AG04450 (cell line): Measurements from ENCODE around the gene BRD9. TPM values are rescaled to one million over a fixed set of nuclear protein-coding genes. Genes with fewer than 3 reads are reported as not detected.

Experiments
- CTCF ChIA-PET: fragments of 300-600, 350-600 bp; formaldehyde crosslinking; extraction: SDS; loops from one replicate; lab custom pipeline; 2022; ENCODE audit warnings: antibody characterized with exemption, inconsistent platforms; lab: Charles Lee
- POLR2A ChIA-PET: fragments of 350-600 bp; formaldehyde crosslinking; extraction: SDS; loops from one replicate; lab custom pipeline; 2021; ENCODE audit warnings: antibody characterized with exemption, inconsistent platforms; lab: Yijun Ruan, JAX
- DNase-seq: peaks from one replicate; pipeline ENCODE4 v3.0.0-alpha.2; 2011; ENCODE audit warnings: low read depth, low spot score
- H3K27ac ChIP-seq: one replicate; pipeline ENCODE4 v1.5.1; 2012; ENCODE audit warnings: low read depth, low read length, control low read depth
- H3K27me3 ChIP-seq: one replicate; pipeline ENCODE4 v1.6.0; 2012; ENCODE audit warnings: low read length; ENCODE audit not compliant: control insufficient read depth, insufficient read depth
- H3K4me3 ChIP-seq: 2 replicates; pipeline ENCODE4 v1.5.1; 2011; ENCODE audit warnings: mild to moderate bottlenecking, low read depth, low read length, control low read depth
- H3K9me3 ChIP-seq: 2 replicates; pipeline ENCODE4 v1.5.1; 2012; ENCODE audit warnings: low read length; ENCODE audit not compliant: control insufficient read depth, insufficient read depth
- polyA plus RNA-seq: library from polyadenylated mRNA; depleted of rRNA; stranded (reverse); fragments of >200 nt; gene quantifications from 2 replicates; pipeline ENCODE4 v1.2.3, GENCODE V29; 2011
- TF ChIP-seq, protein P1 (sequence below): IDR thresholded peaks from 2 replicates; pipeline ENCODE4 v1.5.1; 2011; ENCODE audit warnings: low read depth, low read length, control low read depth, inconsistent platforms

The BRD9 gene
- polyA plus RNA-seq, 1 experiment = 10.6 TPM

DNA sequence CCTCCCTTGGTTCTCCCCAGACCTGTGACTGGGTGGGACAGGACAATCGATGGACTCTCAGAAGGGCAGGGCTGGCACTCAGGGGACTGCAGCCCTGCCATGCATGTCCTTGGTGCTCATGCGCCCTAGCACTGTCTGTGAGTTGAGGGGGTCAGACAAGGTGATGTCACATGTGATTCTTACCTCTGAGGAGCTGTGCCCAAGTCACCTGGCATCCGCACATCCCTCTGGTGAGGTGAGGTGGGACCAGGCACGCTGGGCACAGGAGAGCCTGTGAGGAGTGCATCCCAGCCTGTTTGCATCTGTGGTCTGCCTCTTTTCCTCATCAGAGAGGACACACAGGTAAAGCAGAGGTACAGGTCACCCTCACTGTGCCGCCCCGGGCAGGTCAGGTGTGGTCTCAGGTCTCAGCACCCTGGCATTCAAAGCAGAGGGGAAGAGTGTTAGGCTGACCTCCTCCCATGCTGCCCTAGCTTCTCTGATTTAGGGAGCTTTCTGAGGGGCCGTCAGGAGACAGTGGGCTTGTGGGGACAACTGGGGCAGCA, 14.8 kb upstream of the BRD9 start:
- Histone ChIP-seq H3K9me3 (peaks cover 2% of the 10 kb centered on the region; the same call in 1 of the 2 replicates), H3K27ac (no peak overlapping the region), H3K4me3 (no peak overlapping the region), H3K27me3 (no peaks in the 10 kb centered on the region)
- POLR2A ChIA-PET = no interaction called here
- CTCF ChIA-PET = no interaction called here
- DNase-seq = no peak
- TF ChIP-seq, protein P1, sequence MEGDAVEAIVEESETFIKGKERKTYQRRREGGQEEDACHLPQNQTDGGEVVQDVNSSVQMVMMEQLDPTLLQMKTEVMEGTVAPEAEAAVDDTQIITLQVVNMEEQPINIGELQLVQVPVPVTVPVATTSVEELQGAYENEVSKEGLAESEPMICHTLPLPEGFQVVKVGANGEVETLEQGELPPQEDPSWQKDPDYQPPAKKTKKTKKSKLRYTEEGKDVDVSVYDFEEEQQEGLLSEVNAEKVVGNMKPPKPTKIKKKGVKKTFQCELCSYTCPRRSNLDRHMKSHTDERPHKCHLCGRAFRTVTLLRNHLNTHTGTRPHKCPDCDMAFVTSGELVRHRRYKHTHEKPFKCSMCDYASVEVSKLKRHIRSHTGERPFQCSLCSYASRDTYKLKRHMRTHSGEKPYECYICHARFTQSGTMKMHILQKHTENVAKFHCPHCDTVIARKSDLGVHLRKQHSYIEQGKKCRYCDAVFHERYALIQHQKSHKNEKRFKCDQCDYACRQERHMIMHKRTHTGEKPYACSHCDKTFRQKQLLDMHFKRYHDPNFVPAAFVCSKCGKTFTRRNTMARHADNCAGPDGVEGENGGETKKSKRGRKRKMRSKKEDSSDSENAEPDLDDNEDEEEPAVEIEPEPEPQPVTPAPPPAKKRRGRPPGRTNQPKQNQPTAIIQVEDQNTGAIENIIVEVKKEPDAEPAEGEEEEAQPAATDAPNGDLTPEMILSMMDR = no peak

DNA sequence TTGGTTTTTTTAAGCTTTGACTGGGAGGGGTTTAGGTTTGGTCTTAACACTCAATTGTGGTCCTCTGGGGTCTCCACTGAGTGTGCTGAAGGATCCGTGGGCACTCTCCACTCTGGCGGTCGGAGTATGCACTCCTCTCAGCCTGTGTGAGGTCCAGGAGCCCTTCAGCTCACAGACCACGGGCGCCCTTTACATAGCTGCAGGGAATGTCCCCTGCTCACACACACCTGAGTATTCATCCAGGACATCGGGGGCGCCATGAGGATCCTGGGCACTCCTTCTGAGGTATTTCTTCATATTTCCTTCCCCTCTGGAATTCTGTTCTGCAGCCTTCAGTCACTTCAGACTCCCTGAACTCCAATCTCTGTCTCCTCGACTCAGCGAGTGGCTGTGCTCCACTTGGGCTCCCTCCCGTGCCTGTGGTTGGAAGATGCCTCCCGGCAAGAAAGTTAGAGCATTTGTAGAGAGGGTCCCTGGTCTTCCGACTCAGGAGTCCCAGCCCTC, 12.6 kb upstream of the BRD9 start:
- Histone ChIP-seq H3K9me3 (no peaks in the 10 kb centered on the region), H3K27me3 (no peaks in the 10 kb centered on the region), H3K27ac (no peak overlapping the region), H3K4me3 (no peak overlapping the region)
- ChIA-PET CTCF (interaction anchor here (2.0 to 5.9 kb wide), 2 partner anchors 10 to 234 kb away, joined by 4 to 72 read pairs; no protein-coding TSS in a partner anchor), POLR2A (no interaction called here)
- no peak for DNase-seq
- TF ChIP-seq, protein P1 = no peak

DNA sequence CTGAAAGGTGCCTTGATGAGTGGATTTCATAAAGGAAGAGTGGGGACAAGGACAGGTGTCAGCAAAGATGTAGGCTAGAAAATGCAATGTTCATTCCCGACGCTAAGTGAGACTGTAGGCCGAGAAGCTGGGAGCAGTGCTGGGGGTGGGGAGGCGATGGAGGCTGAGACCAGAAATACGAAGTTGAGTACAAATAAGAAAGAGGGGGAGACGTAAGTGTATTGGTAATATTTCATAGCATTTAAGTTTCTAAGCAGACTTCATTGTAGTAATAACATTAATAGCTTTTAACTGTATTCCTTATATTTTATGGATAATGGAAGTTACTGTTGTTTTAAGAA, 11.1 kb upstream of the BRD9 start:
- POLR2A ChIA-PET = no interaction called here
- Histone ChIP-seq H3K27me3 (no peaks in the 10 kb centered on the region), H3K9me3 (no peaks in the 10 kb centered on the region), H3K27ac (no peak overlapping the region), H3K4me3 (no peak overlapping the region)
- CTCF ChIA-PET = interaction anchor here (0.6 to 5.9 kb wide), 6 partner anchors 9 to 591 kb away, joined by 3 to 72 read pairs (median 3); no protein-coding TSS in a partner anchor
- DNase-seq = no peak
- TF ChIP-seq, protein P1 = no peak

DNA sequence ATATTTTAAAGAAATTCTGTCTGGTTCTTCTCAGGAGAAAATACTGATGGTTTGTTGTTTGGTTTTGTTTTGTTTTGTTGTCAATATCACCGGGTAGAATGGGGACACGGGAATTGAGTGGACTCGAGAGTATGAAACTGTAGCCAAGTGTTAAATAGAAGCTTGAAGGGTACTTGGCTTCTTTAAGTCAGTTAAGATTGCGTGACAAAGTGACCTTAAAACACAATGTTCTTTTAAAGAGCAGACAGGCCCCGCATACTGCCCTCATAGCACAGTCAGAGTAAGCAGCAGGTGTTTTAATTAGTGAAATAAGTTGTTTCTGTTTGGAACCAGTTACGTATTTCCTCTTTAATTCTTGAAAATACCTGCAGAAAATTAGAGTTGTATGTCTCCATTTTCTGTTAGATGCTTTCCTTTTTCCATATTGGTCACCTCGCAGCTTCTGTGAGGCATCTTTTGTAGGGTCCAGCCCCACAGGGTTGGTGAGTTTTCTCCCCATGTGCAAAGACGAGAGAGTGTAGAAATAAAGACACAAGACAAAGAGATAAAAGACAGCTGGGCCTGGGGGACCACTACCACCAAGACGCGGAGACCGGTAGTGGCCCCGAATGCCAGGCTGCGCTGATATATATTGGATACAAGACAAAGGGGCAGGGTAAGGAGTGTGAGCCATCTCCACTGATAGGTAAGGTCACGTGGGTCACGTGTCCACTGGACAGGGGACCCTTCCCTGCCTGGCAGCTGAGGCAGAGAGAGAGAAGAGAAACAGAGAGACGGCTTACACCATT, 9.7 kb upstream of the BRD9 start:
- Histone ChIP-seq H3K9me3 (no peaks in the 10 kb centered on the region), H3K4me3 (no peak overlapping the region), H3K27me3 (no peaks in the 10 kb centered on the region), H3K27ac (no peak overlapping the region)
- TF ChIP-seq, protein P1 = no peak
- POLR2A ChIA-PET = interaction anchor here (0.6 kb wide), 1 partner anchor 100 kb away, joined by 7 read pairs; no protein-coding TSS in a partner anchor
- no peak for DNase-seq
- CTCF ChIA-PET = interaction anchor here (0.7 to 5.9 kb wide), 10 partner anchors 10 to 586 kb away, joined by 3 to 72 read pairs (median 4); partner anchors contain the start of genes BRD9 and TRIP13

DNA sequence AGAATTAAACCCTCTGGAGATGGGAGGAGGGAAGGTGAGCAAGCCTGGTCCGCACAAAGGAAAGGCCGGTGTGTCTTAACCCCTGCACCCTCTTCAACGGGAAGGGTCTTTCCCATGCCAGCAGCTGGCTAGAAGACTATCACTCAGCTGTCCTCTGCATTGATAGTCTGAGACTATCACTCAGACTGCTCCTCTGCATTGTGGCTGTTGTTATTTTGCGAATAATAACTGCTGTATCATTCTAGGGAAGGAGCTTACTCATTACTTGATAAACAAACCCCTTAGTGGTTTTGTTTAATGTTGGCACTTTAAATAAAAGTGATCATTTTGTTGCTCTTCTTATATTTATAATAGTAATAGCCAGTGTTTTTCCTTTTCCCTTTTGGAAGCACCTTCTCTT, 8.2 kb upstream of the BRD9 start:
- Histone ChIP-seq H3K27ac (no peak overlapping the region), H3K27me3 (no peaks in the 10 kb centered on the region), H3K4me3 (no peak overlapping the region), H3K9me3 (no peaks in the 10 kb centered on the region)
- POLR2A ChIA-PET = no interaction called here
- no peak for DNase-seq
- TF ChIP-seq, protein P1 = no peak
- CTCF ChIA-PET = interaction anchor here (0.6 to 5.9 kb wide), 6 partner anchors 8 to 584 kb away, joined by 3 to 72 read pairs (median 4); partner anchors contain the start of genes BRD9 and TRIP13
